Fibroblast of lung (primary cell): Measurements from ENCODE around the gene MED15. TPM values are rescaled to one million over a fixed set of nuclear protein-coding genes. Genes with fewer than 3 reads are reported as not detected.
"Not testable (repeated sequence)": the region's sequence is repeated elsewhere in the genome, so short reads cannot be mapped to it uniquely, and the experiment has no call there.

Experiments
- DNase-seq, 2 donors: peaks; one replicate each; pipeline versions ENCODE4 v3.0.0 to v3.0.0-alpha.2; 2010; ENCODE audit warnings: low read depth in 2 of 2
- H2AFZ ChIP-seq: 2 replicates; pipeline ENCODE4 v1.5.1; 2012; ENCODE audit warnings: low read length, control low read depth, inconsistent platforms
- H3K27ac ChIP-seq: 2 replicates; pipeline ENCODE4 v1.5.1; 2011; ENCODE audit warnings: low read length, control low read depth; ENCODE audit not compliant: insufficient read depth
- H3K27me3 ChIP-seq: 2 replicates; pipeline ENCODE4 v1.5.1; 2011; ENCODE audit warnings: mild to moderate bottlenecking, low read length; ENCODE audit not compliant: control insufficient read depth, insufficient read depth
- H3K36me3 ChIP-seq: 2 replicates; pipeline ENCODE4 v1.5.1; 2011; ENCODE audit warnings: low read length; ENCODE audit not compliant: control insufficient read depth, insufficient read depth
- H3K4me1 ChIP-seq: 2 replicates; pipeline ENCODE4 v1.5.1; 2011; ENCODE audit warnings: low read length; ENCODE audit not compliant: control insufficient read depth, insufficient read depth; ENCODE audit errors: extremely low read depth
- H3K4me2 ChIP-seq: 2 replicates; pipeline ENCODE4 v1.5.1; 2011; ENCODE audit warnings: low read length, control low read depth; ENCODE audit not compliant: insufficient read depth; ENCODE audit errors: extremely low read depth
- H3K4me3 ChIP-seq, 4 experiments: fragments of 200-600 bp in 1 of 4; sonication (generic) in 1 of 4; replicated peaks in 1 of 4; 2 replicates each; pipeline ENCODE4 v1.5.1; 2011 to 2016; ENCODE audit warnings: low read length in 4 of 4, low read depth in 3 of 4, mild to moderate bottlenecking in 3 of 4, control low read depth in 2 of 4, inconsistent platforms in 1 of 4, mixed read lengths in 1 of 4; ENCODE audit not compliant: insufficient read depth in 1 of 4; ENCODE audit errors: control extremely low read depth in 1 of 4
- H3K79me2 ChIP-seq: 2 replicates; pipeline ENCODE4 v1.5.1; 2012; ENCODE audit warnings: mild to moderate bottlenecking, low read length, inconsistent platforms; ENCODE audit not compliant: control insufficient read depth, insufficient read depth
- H3K9ac ChIP-seq: 2 replicates; pipeline ENCODE4 v1.5.1; 2011; ENCODE audit warnings: mild to moderate bottlenecking, low read length, control low read depth; ENCODE audit not compliant: insufficient read depth
- H3K9me3 ChIP-seq: 2 replicates; pipeline ENCODE4 v1.5.1; 2012; ENCODE audit warnings: low read depth, low read length; ENCODE audit not compliant: control insufficient read depth, insufficient read depth
- H4K20me1 ChIP-seq: 2 replicates; pipeline ENCODE4 v1.5.1; 2011; ENCODE audit warnings: low read length; ENCODE audit not compliant: control insufficient read depth, insufficient read depth; ENCODE audit errors: extremely low read depth
- CTCF ChIP-seq, 2 donors: IDR thresholded peaks in 1 of 2; conservative IDR thresholded peaks in 1 of 2; 1 replicate in 1 of 2; 2 replicates in 1 of 2; pipeline ENCODE4 v1.5.1; 2011 to 2012; ENCODE audit warnings: low read length in 2 of 2, control low read depth in 1 of 2, inconsistent platforms in 1 of 2, low read depth in 1 of 2, mild to moderate bottlenecking in 1 of 2
- EZH2 ChIP-seq: IDR thresholded peaks from 2 replicates; pipeline ENCODE4 v1.5.1; 2012; ENCODE audit warnings: low read length, control low read depth, mild to moderate bottlenecking; ENCODE audit errors: missing control alignments
- polyA plus RNA-seq, 2 donors: library from polyadenylated mRNA; depleted of rRNA in 1 of 2; stranded (reverse) in 1 of 2; unstranded in 1 of 2; fragments of >200 nt; gene quantifications; 2 replicates each; pipeline ENCODE4 v1.2.1, GENCODE V29; 2011 to 2012; ENCODE audit warnings: missing spikeins in 1 of 2
- total RNA-seq: library from RNA; depleted of rRNA; stranded (reverse); fragments of >200 nt; gene quantifications from 2 replicates; pipeline ENCODE4 v1.2.1, GENCODE V29; 2014

Gene MED15
- total and polyA plus RNA-seq, 2 donors (not counting 1 experiment from before 2014, with no cell fraction given) = 28.6 TPM

GRCh38 chr22:20618488-20618887 is 111.1 kb downstream of the MED15 start:
- Histone ChIP-seq H3K27me3 (no peaks in the 10 kb centered on the region), H3K36me3 (no peaks in the 10 kb centered on the region), H3K27ac (no peak overlapping the region), H3K9ac (no peak overlapping the region), H3K4me1 (no peaks in the 10 kb centered on the region), H3K4me2 (no peak overlapping the region), H3K79me2 (no peaks in the 10 kb centered on the region), H3K4me3 (no peak overlapping the region), H4K20me1 (no peaks in the 10 kb centered on the region), H2AFZ (no peak overlapping the region), H3K9me3 (no peaks in the 10 kb centered on the region)
- no peak for DNase-seq
- TF ChIP-seq CTCF (conservative IDR thresholded peaks at IDR 0.05 in 1 of 2, IDR thresholded peaks at IDR 0.05 in 1 of 2; ENCODE audit: low read depth in 1 of 2, low read length in 2 of 2) (no peak), EZH2 (no peak)

GRCh38 chr22:20619045-20619892 is 111.9 kb downstream of the MED15 start:
- H3K4me3 ChIP-seq = no peak overlapping the region
- no peaks in the 10 kb centered on the region for H4K20me1 ChIP-seq
- no peaks in the 10 kb centered on the region for H3K36me3 ChIP-seq
- no peak for TF ChIP-seq CTCF (conservative IDR thresholded peaks at IDR 0.05 in 1 of 2, IDR thresholded peaks at IDR 0.05 in 1 of 2; ENCODE audit: low read depth in 1 of 2, low read length in 2 of 2)
- no peak for TF ChIP-seq EZH2
- no peaks in the 10 kb centered on the region for H3K9me3 ChIP-seq
- H3K27ac ChIP-seq = no peak overlapping the region
- H3K79me2 ChIP-seq = no peaks in the 10 kb centered on the region
- no peak overlapping the region for H2AFZ ChIP-seq
- H3K4me2 ChIP-seq = no peak overlapping the region
- no peaks in the 10 kb centered on the region for H3K27me3 ChIP-seq
- H3K9ac ChIP-seq = no peak overlapping the region
- H3K4me1 ChIP-seq = no peaks in the 10 kb centered on the region
- DNase-seq = no peak

GRCh38 chr22:20619893-20620194 is 112.4 kb downstream of the MED15 start:
- H3K36me3 ChIP-seq, H3K9ac ChIP-seq, H3K4me1 ChIP-seq, H3K27me3 ChIP-seq, H3K4me2 ChIP-seq, H3K79me2 ChIP-seq, DNase-seq, H2AFZ ChIP-seq, H3K27ac ChIP-seq, H4K20me1 ChIP-seq, H3K9me3 ChIP-seq, H3K4me3 ChIP-seq: not testable (repeated sequence)
